K562 (cell line): ENCODE measurements around the gene TRIOBP. TPM values are rescaled to one million over a fixed set of nuclear protein-coding genes. Genes with fewer than 3 reads are reported as not detected.

ENCODE experiments used
- CHAMP1 ChIP-seq: fragments of 450-650 bp; IDR thresholded peaks from 2 replicates; pipeline ENCODE4 v1.6.1; 2016; ENCODE audit warnings: mild to moderate bottlenecking
- EHMT2 ChIP-seq: fragments of 450-650 bp; IDR thresholded peaks from 2 replicates; pipeline ENCODE4 v1.6.1; 2018; ENCODE audit warnings: antibody characterized with exemption
- NFIX ChIP-seq: fragments of 250-450 bp; sonication (Bioruptor Pico); IDR thresholded peaks from 2 replicates; pipeline ENCODE4 v1.4.0; 2020; ENCODE audit warnings: low read depth, mild to moderate bottlenecking, moderate library complexity
- NR0B1 ChIP-seq: fragments of 450-650 bp; IDR thresholded peaks from one replicate; pipeline ENCODE4 v1.6.1; 2018; ENCODE audit warnings: mild to moderate bottlenecking, moderate library complexity; ENCODE audit not compliant: partially characterized antibody
- PHB2 ChIP-seq: fragments of 450-650 bp; IDR thresholded peaks from 2 replicates; pipeline ENCODE4 v1.6.1; 2017; ENCODE audit warnings: low read depth
- SMARCA5 ChIP-seq: fragments of 450-650 bp; IDR thresholded peaks from 2 replicates; pipeline ENCODE4 v1.6.1; 2016
- TBL1XR1 ChIP-seq, 2 experiments: IDR thresholded peaks; 2 replicates each; pipeline ENCODE4 v1.6.1; 2012; ENCODE audit warnings: improper control_type of control experiment in 2 of 2, low read length in 2 of 2, mild to moderate bottlenecking in 1 of 2
- ZNF766 ChIP-seq: fragments of 200-800 bp; sonication (Bioruptor generic); conservative IDR thresholded peaks from 2 replicates; pipeline ENCODE4 v1.6.1; 2016; ENCODE audit warnings: missing genetic modification characterization, missing compliant biosample characterization
- polyA plus RNA-seq, 8 experiments: library from polyadenylated mRNA; depleted of rRNA in 4 of 8; stranded (reverse) in 5 of 8; unstranded in 3 of 8; fragments of >200 nt; fragmentation: Nextera tagmentation in 2 of 8; fragmentation: Illumina TruSeq in 1 of 8; extraction: Ambion mirVana in 2 of 8; extraction: Trizol in 1 of 8; gene quantifications; 2 replicates each; pipeline versions ENCODE4 v1.2.1 to v1.2.3, GENCODE V29; 2011 to 2014; ENCODE audit warnings: inconsistent platforms in 1 of 8, missing spikeins in 1 of 8
- total RNA-seq, 7 experiments: library from RNA; depleted of rRNA in 6 of 7; stranded (reverse); fragments of >200 nt in 6 of 7; fragmentation: Illumina TruSeq in 2 of 7; extraction: Trizol in 2 of 7; gene quantifications; 2 replicates each; pipeline versions ENCODE4 v1.2.1 to v1.2.3, GENCODE V29; 2011 to 2021; ENCODE audit warnings: low replicate concordance in 1 of 7

Gene TRIOBP
- total and polyA plus RNA-seq, 9 of the 15 experiments (the other 6 are each of a cell fraction or from before 2014, with no cell fraction given), result 0.24 to 13.8 (median 5.5) TPM

DNA sequence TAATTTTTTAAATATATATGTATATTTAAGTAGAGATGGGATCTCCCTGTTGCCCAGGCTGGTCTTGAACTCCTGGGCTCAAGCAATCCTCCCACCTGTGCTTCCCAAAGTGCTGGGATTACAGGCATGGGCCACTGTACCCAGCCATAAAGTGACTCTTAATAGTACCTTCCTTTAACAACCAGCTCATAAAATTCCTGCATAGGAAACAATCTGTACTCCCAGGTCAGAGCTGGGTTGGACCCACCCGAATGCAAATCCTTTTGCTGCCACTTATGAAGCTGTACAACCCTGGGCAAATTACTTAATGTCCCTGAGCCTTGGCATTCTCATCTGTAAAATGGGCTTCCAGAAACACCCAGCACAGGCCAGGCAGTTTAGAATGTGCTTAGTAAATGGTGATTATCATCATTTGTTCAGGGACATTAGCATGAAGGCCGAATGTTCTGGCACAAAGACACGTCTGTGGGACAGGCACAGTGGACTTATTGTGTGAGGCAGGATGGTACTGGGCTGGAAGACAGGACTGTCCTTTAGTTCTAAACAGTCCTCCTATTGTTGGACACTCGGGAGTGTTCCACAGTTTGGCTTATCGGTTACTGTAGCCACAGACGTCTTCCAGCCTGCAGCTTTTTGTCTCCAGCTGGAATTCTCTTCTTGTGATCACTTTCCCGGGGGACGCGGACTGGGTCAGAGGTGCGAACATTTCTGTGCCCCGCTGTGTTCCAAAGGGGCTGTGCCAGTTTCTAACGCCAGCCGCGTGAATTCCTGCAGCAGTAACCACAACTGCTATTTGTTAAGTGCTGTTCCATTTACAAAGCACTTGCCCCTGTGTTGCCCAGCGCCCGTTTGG lies 32.4 kb upstream of the TRIOBP start (continued):
- TF ChIP-seq CHAMP1 (no peak), ZNF766 (no peak), SMARCA5 (0 out of 2 replicates have a peak, but pooled peaks have one; percentile 42), NFIX (CRISPR knock-in tag) (no peak), PHB2 (no peak), NR0B1 (no peak), EHMT2 (no peak), TBL1XR1 (IDR thresholded peaks at IDR 0.05; ENCODE audit: low read length in 2 of 2) (no peak)
- TF ChIP-seq, all 486 proteins: peak for 4
